ENCODE results near the gene SELENBP1. TPM values are rescaled to one million over a fixed set of nuclear protein-coding genes. Genes with fewer than 3 reads are reported as not detected.

Gene SELENBP1
- 0.11 and 0.16 TPM in 2 replicates for polyA plus RNA-seq (2012; rRNA removed)
- 0.12 and 0.17 TPM in 2 replicates for polyA plus RNA-seq (2012; cell fraction: cytosol; rRNA removed)
- 0.30 and 0.35 TPM in 2 replicates for polyA plus RNA-seq (2012; cell fraction: nucleus; rRNA removed)

- Histone ChIP-seq H3F3A (replicated peaks; ENCODE audit: insufficient read depth) (no peaks in the 10 kb centered on the region), H3K27ac (ENCODE audit: low read depth in 2 of 2, low read length in 1 of 2) (no peak within 1 kb of the TSS), H3K9ac (no peak within 1 kb of the TSS), H3K36me3 (replicated peaks in 1 of 2; ENCODE audit: control insufficient read depth in 1 of 2, insufficient read depth in 2 of 2, low read length in 1 of 2) (no peaks in the 10 kb centered on the region), H2AFZ (ENCODE audit: low read depth) (no peak within 1 kb of the TSS), H3K79me2 (ENCODE audit: insufficient read depth) (no peaks in the 10 kb centered on the region), H3K9me3 (no peaks in the 10 kb centered on the region), H4K20me1 (ENCODE audit: insufficient read depth) (no peaks in the 10 kb centered on the region), H3K9me2 (no peaks in the 10 kb centered on the region), H3K4me3 (ENCODE audit: low read depth in 2 of 2, low read length in 1 of 2) (no peak within 1 kb of the TSS), H3K4me2 (no peak within 1 kb of the TSS), H3K4me1 (ENCODE audit: control insufficient read depth in 1 of 2, insufficient read depth in 2 of 2, low read depth in 1 of 2, low read length in 1 of 2) (peaks cover 0 to 15% of the 10 kb centered on the region in 2 experiments; a peak in 1 of 4 replicates), H3K27me3 (ENCODE audit: insufficient read depth) (no peaks in the 10 kb centered on the region)
- WGBS (ENCODE audit: low lambda C conversion rate) = 74% methylated on average over 10 of the region's 11 CpGs
- CTCF ChIA-PET = interaction anchor here (0.6 to 2.7 kb wide), 4 partner anchors 10 to 71 kb away, joined by 3 to 12 read pairs (median 4); partner anchors contain the start of gene PI4KB
- no peak for DNase-seq
- POLR2A ChIA-PET = interaction anchor here (0.7 kb wide), 1 partner anchor 27 kb away, joined by 3 read pairs; the partner anchor contains the start of gene PSMB4
- TF ChIP-seq EP300 (IDR thresholded peaks at IDR 0.05; ENCODE audit: borderline replicate concordance in 1 of 2, low read depth in 1 of 2, low read length in 1 of 2) (no peak), ZBTB33 (IDR thresholded peaks at IDR 0.05; ENCODE audit: borderline replicate concordance, low read depth) (no peak), GATA2 (CRISPR knock-in tag; IDR thresholded peaks at IDR 0.05) (no peak), TEAD4 (IDR thresholded peaks at IDR 0.05; ENCODE audit: borderline replicate concordance, insufficient read depth) (no peak), NFIC (IDR thresholded peaks at IDR 0.05; ENCODE audit: borderline replicate concordance) (no peak), RCOR1 (IDR thresholded peaks at IDR 0.05; ENCODE audit: low read length) (no peak), CHD2 (IDR thresholded peaks at IDR 0.05; ENCODE audit: low read length, partially characterized antibody) (no peak), NRF1 (IDR thresholded peaks at IDR 0.05; ENCODE audit: low read depth, low read length) (no peak), MXI1 (IDR thresholded peaks at IDR 0.05; ENCODE audit: low read depth, low read length) (no peak), YY1 (IDR thresholded peaks at IDR 0.05; ENCODE audit: low read depth) (no peak), SIN3A (IDR thresholded peaks at IDR 0.05; ENCODE audit: borderline replicate concordance, low read depth, low read length) (no peak), RFX5 (IDR thresholded peaks at IDR 0.05; ENCODE audit: low read length) (no peak), JUND (IDR thresholded peaks at IDR 0.05) (no peak), CTCF (IDR thresholded peaks at IDR 0.05) (no peak), MEF2A (IDR thresholded peaks at IDR 0.05; ENCODE audit: borderline replicate concordance, low read depth) (no peak), FOXJ3 (CRISPR knock-in tag; IDR thresholded peaks at IDR 0.05) (no peak), GABPA (IDR thresholded peaks at IDR 0.05; ENCODE audit: low read depth) (no peak), TCF12 (IDR thresholded peaks at IDR 0.05) (no peak)
- TF ChIP-seq, protein P1, sequence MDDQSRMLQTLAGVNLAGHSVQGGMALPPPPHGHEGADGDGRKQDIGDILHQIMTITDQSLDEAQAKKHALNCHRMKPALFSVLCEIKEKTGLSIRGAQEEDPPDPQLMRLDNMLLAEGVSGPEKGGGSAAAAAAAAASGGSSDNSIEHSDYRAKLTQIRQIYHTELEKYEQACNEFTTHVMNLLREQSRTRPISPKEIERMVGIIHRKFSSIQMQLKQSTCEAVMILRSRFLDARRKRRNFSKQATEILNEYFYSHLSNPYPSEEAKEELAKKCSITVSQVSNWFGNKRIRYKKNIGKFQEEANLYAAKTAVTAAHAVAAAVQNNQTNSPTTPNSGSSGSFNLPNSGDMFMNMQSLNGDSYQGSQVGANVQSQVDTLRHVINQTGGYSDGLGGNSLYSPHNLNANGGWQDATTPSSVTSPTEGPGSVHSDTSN (IDR thresholded peaks at IDR 0.05) = no peak
Observed at GRCh38 chr1:151372058-151372934, at the start of gene SELENBP1. TSS of gene SELENBP1 (minus strand) at chr1:151372705. CDS start at chr1:151372641, 64 bp downstream.
